Muscle layer of colon (tissue), 2 donors: Measurements from ENCODE around the gene NSF.
"Not testable (repeated sequence)": the region's sequence is repeated elsewhere in the genome, so short reads cannot be mapped to it uniquely, and the experiment has no call there.

Source experiments
- H3K27ac ChIP-seq: one replicate; pipeline ENCODE4 v1.7.0; 2013; ENCODE audit warnings: low read depth, mild to moderate bottlenecking, low read length, moderate library complexity
- H3K27me3 ChIP-seq, 2 donors: one replicate each; pipeline ENCODE4 v1.7.0; 2013; ENCODE audit warnings: low read length in 2 of 2, mild to moderate bottlenecking in 2 of 2; ENCODE audit not compliant: insufficient read depth in 2 of 2, control insufficient read depth in 1 of 2
- H3K36me3 ChIP-seq: one replicate; pipeline ENCODE4 v1.7.0; 2013; ENCODE audit warnings: mild to moderate bottlenecking, low read length; ENCODE audit not compliant: insufficient read depth
- H3K4me1 ChIP-seq: one replicate; pipeline ENCODE4 v1.7.0; 2013; ENCODE audit warnings: mild to moderate bottlenecking, low read length; ENCODE audit not compliant: insufficient read depth
- H3K4me3 ChIP-seq, 2 donors: one replicate each; pipeline ENCODE4 v1.7.0; 2013; ENCODE audit warnings: low read length in 2 of 2, low read depth in 1 of 2, mild to moderate bottlenecking in 1 of 2, moderate library complexity in 1 of 2
- H3K9ac ChIP-seq: one replicate; pipeline ENCODE4 v1.7.0; 2013; ENCODE audit warnings: low read length
- H3K9me3 ChIP-seq: one replicate; pipeline ENCODE4 v1.7.0; 2013; ENCODE audit warnings: mild to moderate bottlenecking, low read length
- donor health status: abdominal sarcoma.
- donor health status: Adenocarcinoma of cecum.

Gene NSF

GRCh38 chr17:46764000-46764708 is 173.7 kb downstream of the NSF start:
- H3K4me1 ChIP-seq, result no peaks in the 10 kb centered on the region
- H3K27ac ChIP-seq, result no peak overlapping the region
- no peaks in the 10 kb centered on the region for H3K9me3 ChIP-seq
- H3K9ac ChIP-seq, result no peak overlapping the region
- no peaks in the 10 kb centered on the region for H3K36me3 ChIP-seq
- H3K4me3 ChIP-seq, result no peak overlapping the region
- no peaks in the 10 kb centered on the region for H3K27me3 ChIP-seq

- H3K36me3 ChIP-seq, result no peaks in the 10 kb centered on the region
- H3K9ac ChIP-seq, result no peak overlapping the region
- H3K27me3 ChIP-seq, result no peaks in the 10 kb centered on the region
- H3K27ac ChIP-seq, result no peak overlapping the region
- H3K4me3 ChIP-seq, result no peak overlapping the region
- peaks cover 1% of the 10 kb centered on the region for H3K4me1 ChIP-seq
- no peaks in the 10 kb centered on the region for H3K9me3 ChIP-seq
Measured at GRCh38 chr17:46764709-46765401, 174.4 kb downstream of the NSF start.

GRCh38 chr17:46765453-46765852 is 175.0 kb downstream of the NSF start:
- Histone ChIP-seq H3K4me3 (no peak overlapping the region), H3K27ac (no peak overlapping the region), H3K36me3 (no peaks in the 10 kb centered on the region), H3K9me3 (no peaks in the 10 kb centered on the region), H3K27me3 (peaks cover 0 to under 1% of the 10 kb centered on the region in 2 donors), H3K4me1 (peaks cover 7% of the 10 kb centered on the region), H3K9ac (no peak overlapping the region)

GRCh38 chr17:46766493-46767491 is 176.3 kb downstream of the NSF start:
- no peak overlapping the region for H3K27ac ChIP-seq
- H3K4me3 ChIP-seq, result no peak overlapping the region
- no peak overlapping the region for H3K9ac ChIP-seq
- no peaks in the 10 kb centered on the region for H3K36me3 ChIP-seq
- H3K27me3 ChIP-seq, result peaks cover 0 to 7% of the 10 kb centered on the region in 2 donors
- peaks cover 12% of the 10 kb centered on the region for H3K4me1 ChIP-seq
- H3K9me3 ChIP-seq, result no peaks in the 10 kb centered on the region

GRCh38 chr17:46768540-46768870 is 178.0 kb downstream of the NSF start:
- Histone ChIP-seq H3K27ac (no peak overlapping the region), H3K9ac (no peak overlapping the region), H3K27me3 (peaks cover 0 to 7% of the 10 kb centered on the region in 2 donors), H3K4me1 (peaks cover 15% of the 10 kb centered on the region), H3K9me3 (no peaks in the 10 kb centered on the region), H3K36me3 (no peaks in the 10 kb centered on the region), H3K4me3 (no peak overlapping the region)

GRCh38 chr17:46768896-46769295 is 178.4 kb downstream of the NSF start:
- not testable (repeated sequence) for H3K9ac ChIP-seq, H3K9me3 ChIP-seq, H3K27me3 ChIP-seq, H3K36me3 ChIP-seq, H3K4me3 ChIP-seq, H3K27ac ChIP-seq
- peaks cover 15% of the 10 kb centered on the region for H3K4me1 ChIP-seq

- H3K4me3 ChIP-seq, result peak overlapping the region; percentile 38 to 52
- H3K36me3 ChIP-seq, result no peaks in the 10 kb centered on the region
- H3K9me3 ChIP-seq, result no peaks in the 10 kb centered on the region
- H3K27ac ChIP-seq, result no peak overlapping the region
- peaks cover 0 to 7% of the 10 kb centered on the region in 2 donors for H3K27me3 ChIP-seq
- H3K4me1 ChIP-seq, result peaks cover 15% of the 10 kb centered on the region
- no peak overlapping the region for H3K9ac ChIP-seq
Measured at GRCh38 chr17:46769531-46770438, 179.3 kb downstream of the NSF start.

- peaks cover 0 to 7% of the 10 kb centered on the region in 2 donors for H3K27me3 ChIP-seq
- H3K36me3 ChIP-seq, result no peaks in the 10 kb centered on the region
- H3K27ac ChIP-seq, result no peak overlapping the region
- no peaks in the 10 kb centered on the region for H3K9me3 ChIP-seq
- H3K4me3 ChIP-seq, result peak overlapping the region in 1 of 2 donors; percentile 23
- H3K4me1 ChIP-seq, result peaks cover 15% of the 10 kb centered on the region
- no peak overlapping the region for H3K9ac ChIP-seq
Measured at GRCh38 chr17:46770439-46770817, 180.0 kb downstream of the NSF start.

- Histone ChIP-seq H3K9ac (no peak overlapping the region), H3K27ac (peak overlapping the region; percentile 52)
Measured at GRCh38 chr17:46770818-46771560, 180.5 kb downstream of the NSF start.

More at GRCh38 chr17:46770818-46771560, 180.5 kb downstream of the NSF start:
- Histone ChIP-seq H3K36me3 (no peaks in the 10 kb centered on the region), H3K4me1 (peaks cover 15% of the 10 kb centered on the region), H3K4me3 (peak overlapping the region; percentile 23 to 32), H3K9me3 (no peaks in the 10 kb centered on the region), H3K27me3 (peaks cover 0 to 7% of the 10 kb centered on the region in 2 donors)
